WTC11 (cell line): Measurements from ENCODE around the gene CRADD.

Experiments
- ATF2 ChIP-seq: sonication (generic); formaldehyde crosslinking; IDR thresholded peaks from 2 replicates; pipeline ENCODE4 v1.8.1; 2022; ENCODE audit warnings: low read depth, missing genetic modification reagents, borderline replicate concordance
- CTCF ChIP-seq: fragments of 200-600 bp; IDR thresholded peaks from 2 replicates; pipeline ENCODE4 v1.8.0; 2022; ENCODE audit warnings: antibody characterized with exemption

GRCh38 chr12:93772003-93772700 lies 95.0 kb downstream of the CRADD start:
- TF ChIP-seq CTCF (no peak), ATF2 (CRISPR knock-in tag) (no peak)
